ENCODE results near the gene LHX6. TPM values are rescaled to one million over a fixed set of nuclear protein-coding genes. Genes with fewer than 3 reads are reported as not detected.

Gene LHX6
- total RNA-seq, 1 experiment from 2014 or later = 11.1 TPM

DNA sequence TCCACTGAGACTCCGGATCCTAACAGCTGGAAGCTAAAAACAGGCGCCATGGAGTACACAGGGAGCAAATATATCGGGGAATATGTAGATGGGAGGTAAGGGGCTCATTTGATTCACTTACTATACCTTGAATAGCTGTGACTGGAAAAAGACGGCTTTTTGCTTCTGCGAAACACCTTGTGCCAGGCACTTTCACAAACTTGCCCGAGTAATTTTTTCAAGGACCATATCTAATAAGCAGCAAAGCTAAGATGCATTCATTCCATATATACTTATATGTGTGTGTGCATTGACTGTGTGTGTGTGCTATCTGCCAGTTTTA is 68.9 kb downstream of the LHX6 start:
- intact Hi-C loops (cut with micrococcal nuclease) = no loop called here
- no peak overlapping the region for H3K27ac ChIP-seq (ENCODE audit: low read length)
- no peaks in the 10 kb centered on the region for H3K9me2 ChIP-seq (replicated peaks; ENCODE audit: low read length)
- H2AFZ ChIP-seq (ENCODE audit: low read length) = peak overlapping the region; percentile 91
- H3K79me2 ChIP-seq (ENCODE audit: low read length) = peaks cover 44% of the 10 kb centered on the region
- no peak for ATAC-seq
- no peak for TF ChIP-seq EZH2phosphoT487 (IDR thresholded peaks at IDR 0.05; ENCODE audit: borderline replicate concordance, low read length)
- TF ChIP-seq, protein P1, sequence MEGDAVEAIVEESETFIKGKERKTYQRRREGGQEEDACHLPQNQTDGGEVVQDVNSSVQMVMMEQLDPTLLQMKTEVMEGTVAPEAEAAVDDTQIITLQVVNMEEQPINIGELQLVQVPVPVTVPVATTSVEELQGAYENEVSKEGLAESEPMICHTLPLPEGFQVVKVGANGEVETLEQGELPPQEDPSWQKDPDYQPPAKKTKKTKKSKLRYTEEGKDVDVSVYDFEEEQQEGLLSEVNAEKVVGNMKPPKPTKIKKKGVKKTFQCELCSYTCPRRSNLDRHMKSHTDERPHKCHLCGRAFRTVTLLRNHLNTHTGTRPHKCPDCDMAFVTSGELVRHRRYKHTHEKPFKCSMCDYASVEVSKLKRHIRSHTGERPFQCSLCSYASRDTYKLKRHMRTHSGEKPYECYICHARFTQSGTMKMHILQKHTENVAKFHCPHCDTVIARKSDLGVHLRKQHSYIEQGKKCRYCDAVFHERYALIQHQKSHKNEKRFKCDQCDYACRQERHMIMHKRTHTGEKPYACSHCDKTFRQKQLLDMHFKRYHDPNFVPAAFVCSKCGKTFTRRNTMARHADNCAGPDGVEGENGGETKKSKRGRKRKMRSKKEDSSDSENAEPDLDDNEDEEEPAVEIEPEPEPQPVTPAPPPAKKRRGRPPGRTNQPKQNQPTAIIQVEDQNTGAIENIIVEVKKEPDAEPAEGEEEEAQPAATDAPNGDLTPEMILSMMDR (conservative IDR thresholded peaks at IDR 0.05; ENCODE audit: low read depth, low read length) = no peak
- no peak for TF ChIP-seq EZH2 (IDR thresholded peaks at IDR 0.05; ENCODE audit: low read length, unreplicated experiment)
- ChIA-PET POLR2A (ENCODE audit: unreplicated experiment) (interaction anchor here (0.6 kb wide), 1 partner anchor 291 kb away, joined by 3 read pairs; no protein-coding TSS in a partner anchor), CTCF (interaction anchor here (1.5 kb wide), 1 partner anchor 35 kb away, joined by 4 read pairs; no protein-coding TSS in a partner anchor)
- peak overlapping the region; percentile 100 for H3K4me3 ChIP-seq (ENCODE audit: low read length)
- H3K4me1 ChIP-seq (ENCODE audit: insufficient read depth, low read length) = 0 out of 2 replicates have a peak, but pooled peaks cover 3% of the 10 kb centered on the region
- no TSS peak for BruUV-seq (replicated peaks)
- 0 out of 2 replicates have a peak, but pooled peaks cover 5% of the 10 kb centered on the region for H4K20me1 ChIP-seq (ENCODE audit: low read length)
- H3K9me3 ChIP-seq (ENCODE audit: low read length) = 0 out of 2 replicates have a peak, but pooled peaks cover 5% of the 10 kb centered on the region
- DNase-seq = no peak
- no peaks in the 10 kb centered on the region for H3K27me3 ChIP-seq (ENCODE audit: low read length)
- H3K4me2 ChIP-seq (ENCODE audit: low read length) = peak overlapping the region; percentile 96
- H3K36me3 ChIP-seq (ENCODE audit: low read depth, low read length) = no peaks in the 10 kb centered on the region
- peak overlapping the region; percentile 96; the same call in 1 of the 2 replicates for H3K9ac ChIP-seq (ENCODE audit: low read length)
- no peaks in the 10 kb centered on the region for H3F3A ChIP-seq (ENCODE audit: low read length, unreplicated experiment)

DNA sequence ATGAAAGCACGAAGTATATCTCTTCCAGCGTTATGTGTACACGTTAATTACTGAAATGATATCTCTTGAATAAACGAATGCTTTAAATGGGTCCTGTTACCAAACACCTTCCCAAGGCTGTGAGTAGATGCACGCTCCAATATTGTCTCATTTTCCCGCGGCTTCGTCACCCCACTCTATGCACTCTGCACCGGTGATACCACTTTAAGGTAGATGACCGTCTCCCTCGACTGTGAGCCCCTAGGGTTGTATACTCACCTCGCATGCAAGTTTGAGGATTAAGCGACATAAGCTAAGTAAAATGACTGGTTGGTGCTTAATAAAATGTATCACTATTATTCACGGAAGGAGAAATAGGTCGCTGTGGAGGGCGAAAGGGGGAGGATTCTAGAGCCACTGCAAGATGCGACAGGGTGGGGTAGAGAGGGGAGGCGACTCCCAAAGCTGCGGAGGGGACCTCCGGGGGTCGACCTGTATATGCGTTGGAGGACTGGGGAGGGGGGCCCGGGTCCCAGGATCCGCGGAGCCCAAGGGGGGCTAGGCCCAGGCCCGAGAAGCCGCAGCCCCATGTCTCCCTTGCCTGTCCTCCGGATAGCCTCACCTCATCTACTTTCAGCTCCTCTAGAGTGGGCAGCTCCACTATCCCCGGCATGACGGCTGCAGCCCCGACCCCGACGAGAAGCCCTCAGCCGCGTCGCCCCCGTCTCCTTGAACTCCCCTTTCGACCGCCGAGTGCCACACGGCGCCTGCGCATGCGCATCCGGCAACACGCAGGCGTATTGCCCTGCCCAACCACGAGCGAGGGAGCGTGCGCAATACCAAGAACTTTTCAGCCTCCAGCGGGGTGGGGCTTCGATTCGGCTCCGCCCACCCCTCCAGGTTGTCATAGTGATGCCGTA is 69.5 kb downstream of the LHX6 start, which contains the start of the genes MORN5 and NDUFA8:
MORN5 (plus strand) TSS at position 883 of the 899 bp plus-strand sequence. CDS start 65 bp downstream, outside the sequence.
NDUFA8 (minus strand) TSS at position 754 of the 899 bp plus-strand sequence; CDS start at position 652, 102 bp downstream.
- TF ChIP-seq EZH2phosphoT487 (IDR thresholded peaks at IDR 0.05; ENCODE audit: borderline replicate concordance, low read length) (no peak), EZH2 (IDR thresholded peaks at IDR 0.05; ENCODE audit: low read length, unreplicated experiment) (no peak)
- TF ChIP-seq, protein P1 (conservative IDR thresholded peaks at IDR 0.05; ENCODE audit: low read depth, low read length) = no peak
- Histone ChIP-seq H3K36me3 (ENCODE audit: low read depth, low read length) (no peaks in the 10 kb centered on the region), H3K79me2 (ENCODE audit: low read length) (peaks cover 50% of the 10 kb centered on the region), H3K27ac (ENCODE audit: low read length) (peak within 1 kb of the TSS; percentile 57), H3K4me2 (ENCODE audit: low read length) (peak within 1 kb of the TSS; percentile 96), H3K9me2 (replicated peaks; ENCODE audit: low read length) (no peaks in the 10 kb centered on the region), H3K4me3 (ENCODE audit: low read length) (peak within 1 kb of the TSS; percentile 100), H3K4me1 (ENCODE audit: insufficient read depth, low read length) (0 out of 2 replicates have a peak, but pooled peaks cover 3% of the 10 kb centered on the region), H3K9ac (ENCODE audit: low read length) (peak within 1 kb of the TSS; percentile 96), H3F3A (ENCODE audit: low read length, unreplicated experiment) (no peaks in the 10 kb centered on the region), H2AFZ (ENCODE audit: low read length) (peak within 1 kb of the TSS; percentile 91), H3K9me3 (ENCODE audit: low read length) (0 out of 2 replicates have a peak, but pooled peaks cover 5% of the 10 kb centered on the region), H3K27me3 (ENCODE audit: low read length) (no peaks in the 10 kb centered on the region), H4K20me1 (ENCODE audit: low read length) (0 out of 2 replicates have a peak, but pooled peaks cover 5% of the 10 kb centered on the region)
- ChIA-PET CTCF (interaction anchor here (1.5 kb wide), 1 partner anchor 34 kb away, joined by 4 read pairs; no protein-coding TSS in a partner anchor), POLR2A (ENCODE audit: unreplicated experiment) (interaction anchor here (0.6 kb wide), 1 partner anchor 291 kb away, joined by 3 read pairs; no protein-coding TSS in a partner anchor)
- intact Hi-C loops (cut with micrococcal nuclease) = no loop called here
- DNase-seq = peak; percentile 94
- peak; percentile 98 for ATAC-seq
- TSS peak; percentile 82 for BruUV-seq (replicated peaks)
